ENCODE data around the gene DOCK9. TPM values are rescaled to one million over a fixed set of nuclear protein-coding genes. Genes with fewer than 3 reads are reported as not detected.
A peak's percentile ranks its signal among the peaks of the same experiment; 100 is the strongest.

The DOCK9 gene
- total RNA-seq, 1 experiment from 2014 or later, result 2.1 TPM

GRCh38 chr13:98843482-98843877 lies 134.4 kb downstream of the DOCK9 start:
- H3K9me3 ChIP-seq, result no peaks in the 10 kb centered on the region
- no peaks in the 10 kb centered on the region for H3K27me3 ChIP-seq
- no peak for DNase-seq
- H3K36me3 ChIP-seq, result no peaks in the 10 kb centered on the region
- H3K4me3 ChIP-seq, result no peak overlapping the region

GRCh38 chr13:98842858-98843481 lies 134.9 kb downstream of the DOCK9 start:
- Histone ChIP-seq H3K27me3 (no peaks in the 10 kb centered on the region), H3K4me3 (no peak overlapping the region), H3K9me3 (no peaks in the 10 kb centered on the region), H3K36me3 (no peaks in the 10 kb centered on the region)
- DNase-seq, result peak; percentile 60

- no peak overlapping the region for H3K4me3 ChIP-seq
- no peaks in the 10 kb centered on the region for H3K9me3 ChIP-seq
- DNase-seq, result no peak
- no peaks in the 10 kb centered on the region for H3K27me3 ChIP-seq
- no peaks in the 10 kb centered on the region for H3K36me3 ChIP-seq
These were observed 135.8 kb downstream of the DOCK9 start for GRCh38 chr13:98842070-98842469.

GRCh38 chr13:98839856-98840769 lies 137.8 kb downstream of the DOCK9 start:
- Histone ChIP-seq H3K9me3 (no peaks in the 10 kb centered on the region), H3K27me3 (no peaks in the 10 kb centered on the region), H3K36me3 (no peaks in the 10 kb centered on the region), H3K4me3 (no peak overlapping the region)
- peak; percentile 62 for DNase-seq

- Histone ChIP-seq H3K27me3 (no peaks in the 10 kb centered on the region), H3K4me3 (no peak overlapping the region), H3K36me3 (no peaks in the 10 kb centered on the region), H3K9me3 (no peaks in the 10 kb centered on the region)
- no peak for DNase-seq
These were observed 139.1 kb downstream of the DOCK9 start for GRCh38 chr13:98838776-98839175.

GRCh38 chr13:98837896-98838295 lies 140.0 kb downstream of the DOCK9 start:
- no peak overlapping the region for H3K4me3 ChIP-seq
- no peak for DNase-seq
- H3K27me3 ChIP-seq, result no peaks in the 10 kb centered on the region
- no peaks in the 10 kb centered on the region for H3K9me3 ChIP-seq
- no peaks in the 10 kb centered on the region for H3K36me3 ChIP-seq

- H3K36me3 ChIP-seq, result no peaks in the 10 kb centered on the region
- no peak for DNase-seq
These were observed 142.7 kb downstream of the DOCK9 start for GRCh38 chr13:98835156-98835555.

GRCh38 chr13:98834254-98834960 lies 143.5 kb downstream of the DOCK9 start:
- Histone ChIP-seq H3K9me3 (no peaks in the 10 kb centered on the region), H3K4me3 (no peak overlapping the region), H3K36me3 (no peaks in the 10 kb centered on the region), H3K27me3 (no peaks in the 10 kb centered on the region)
- no peak for DNase-seq

More at GRCh38 chr13:98835156-98835555, 142.7 kb downstream of the DOCK9 start:
- H3K9me3 ChIP-seq, result no peaks in the 10 kb centered on the region
- H3K27me3 ChIP-seq, result no peaks in the 10 kb centered on the region
- H3K4me3 ChIP-seq, result no peak overlapping the region

- Histone ChIP-seq H3K4me3 (no peak overlapping the region), H3K36me3 (no peaks in the 10 kb centered on the region), H3K9me3 (no peaks in the 10 kb centered on the region), H3K27me3 (no peaks in the 10 kb centered on the region)
- no peak for DNase-seq
These were observed 146.6 kb downstream of the DOCK9 start for GRCh38 chr13:98831236-98831635.

- DNase-seq, result no peak
- H3K27me3 ChIP-seq, result no peaks in the 10 kb centered on the region
- no peaks in the 10 kb centered on the region for H3K9me3 ChIP-seq
- no peaks in the 10 kb centered on the region for H3K36me3 ChIP-seq
- no peak overlapping the region for H3K4me3 ChIP-seq
These were observed 148.3 kb downstream of the DOCK9 start for GRCh38 chr13:98829541-98829940.

GRCh38 chr13:98828614-98829013 lies 149.2 kb downstream of the DOCK9 start:
- H3K36me3 ChIP-seq, result no peaks in the 10 kb centered on the region
- no peaks in the 10 kb centered on the region for H3K9me3 ChIP-seq
- DNase-seq, result no peak
- no peaks in the 10 kb centered on the region for H3K27me3 ChIP-seq
- no peak overlapping the region for H3K4me3 ChIP-seq

GRCh38 chr13:98827449-98827848 lies 150.4 kb downstream of the DOCK9 start:
- H3K27me3 ChIP-seq, result no peaks in the 10 kb centered on the region
- H3K4me3 ChIP-seq, result no peak overlapping the region
- no peaks in the 10 kb centered on the region for H3K9me3 ChIP-seq
- no peak for DNase-seq
- no peaks in the 10 kb centered on the region for H3K36me3 ChIP-seq

- Histone ChIP-seq H3K9me3 (no peaks in the 10 kb centered on the region), H3K4me3 (no peak overlapping the region), H3K36me3 (no peaks in the 10 kb centered on the region), H3K27me3 (no peaks in the 10 kb centered on the region)
- no peak for DNase-seq
These were observed 151.7 kb downstream of the DOCK9 start for GRCh38 chr13:98826146-98826545.

- no peak for DNase-seq
- no peak overlapping the region for H3K4me3 ChIP-seq
- H3K9me3 ChIP-seq, result no peaks in the 10 kb centered on the region
- H3K36me3 ChIP-seq, result no peaks in the 10 kb centered on the region
- no peaks in the 10 kb centered on the region for H3K27me3 ChIP-seq
These were observed 152.2 kb downstream of the DOCK9 start for GRCh38 chr13:98825659-98826058.

- Histone ChIP-seq H3K27me3 (no peaks in the 10 kb centered on the region), H3K9me3 (no peaks in the 10 kb centered on the region), H3K4me3 (no peak overlapping the region), H3K36me3 (no peaks in the 10 kb centered on the region)
- DNase-seq, result no peak
These were observed 153.3 kb downstream of the DOCK9 start for GRCh38 chr13:98824376-98825160.

GRCh38 chr13:98823442-98823841 lies 154.4 kb downstream of the DOCK9 start:
- Histone ChIP-seq H3K4me3 (no peak overlapping the region), H3K9me3 (no peaks in the 10 kb centered on the region), H3K36me3 (no peaks in the 10 kb centered on the region), H3K27me3 (no peaks in the 10 kb centered on the region)
- no peak for DNase-seq

GRCh38 chr13:98822225-98822606 lies 155.6 kb downstream of the DOCK9 start:
- H3K27me3 ChIP-seq, result no peaks in the 10 kb centered on the region
- no peak overlapping the region for H3K4me3 ChIP-seq
- H3K9me3 ChIP-seq, result no peaks in the 10 kb centered on the region
- DNase-seq, result no peak
- no peaks in the 10 kb centered on the region for H3K36me3 ChIP-seq

All from MG63 (cell line).